GM13976 (cell line): Measurements from ENCODE around the gene FOXB1.

Experiments used
- DNase-seq: peaks from one replicate; pipeline ENCODE4 v3.0.0; 2012; ENCODE audit warnings: low spot score
- in situ Hi-C: fragments of 300-500 bp; cut with MboI; formaldehyde crosslinking; loops from one replicate; pipeline ENCODE4 v1.12.0; 2022; ENCODE audit warnings: low sequenced_read_pairs, mixed read lengths, inconsistent platforms; ENCODE audit not compliant: unreplicated experiment
- TF ChIP-seq, protein P1 (sequence below): IDR thresholded peaks from 2 replicates; pipeline ENCODE4 v1.5.1; 2012; ENCODE audit warnings: borderline replicate concordance, mild to moderate bottlenecking; ENCODE audit not compliant: insufficient read depth; ENCODE audit errors: extremely low read depth, missing control alignments, control extremely low read depth

The FOXB1 gene

GRCh38 chr15:60001610-60002527 is 2.2 kb upstream of the FOXB1 start:
- in situ Hi-C loops: no loop called here
- TF ChIP-seq, protein P1, sequence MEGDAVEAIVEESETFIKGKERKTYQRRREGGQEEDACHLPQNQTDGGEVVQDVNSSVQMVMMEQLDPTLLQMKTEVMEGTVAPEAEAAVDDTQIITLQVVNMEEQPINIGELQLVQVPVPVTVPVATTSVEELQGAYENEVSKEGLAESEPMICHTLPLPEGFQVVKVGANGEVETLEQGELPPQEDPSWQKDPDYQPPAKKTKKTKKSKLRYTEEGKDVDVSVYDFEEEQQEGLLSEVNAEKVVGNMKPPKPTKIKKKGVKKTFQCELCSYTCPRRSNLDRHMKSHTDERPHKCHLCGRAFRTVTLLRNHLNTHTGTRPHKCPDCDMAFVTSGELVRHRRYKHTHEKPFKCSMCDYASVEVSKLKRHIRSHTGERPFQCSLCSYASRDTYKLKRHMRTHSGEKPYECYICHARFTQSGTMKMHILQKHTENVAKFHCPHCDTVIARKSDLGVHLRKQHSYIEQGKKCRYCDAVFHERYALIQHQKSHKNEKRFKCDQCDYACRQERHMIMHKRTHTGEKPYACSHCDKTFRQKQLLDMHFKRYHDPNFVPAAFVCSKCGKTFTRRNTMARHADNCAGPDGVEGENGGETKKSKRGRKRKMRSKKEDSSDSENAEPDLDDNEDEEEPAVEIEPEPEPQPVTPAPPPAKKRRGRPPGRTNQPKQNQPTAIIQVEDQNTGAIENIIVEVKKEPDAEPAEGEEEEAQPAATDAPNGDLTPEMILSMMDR: no peak
- peak; percentile 15 for DNase-seq

DNA sequence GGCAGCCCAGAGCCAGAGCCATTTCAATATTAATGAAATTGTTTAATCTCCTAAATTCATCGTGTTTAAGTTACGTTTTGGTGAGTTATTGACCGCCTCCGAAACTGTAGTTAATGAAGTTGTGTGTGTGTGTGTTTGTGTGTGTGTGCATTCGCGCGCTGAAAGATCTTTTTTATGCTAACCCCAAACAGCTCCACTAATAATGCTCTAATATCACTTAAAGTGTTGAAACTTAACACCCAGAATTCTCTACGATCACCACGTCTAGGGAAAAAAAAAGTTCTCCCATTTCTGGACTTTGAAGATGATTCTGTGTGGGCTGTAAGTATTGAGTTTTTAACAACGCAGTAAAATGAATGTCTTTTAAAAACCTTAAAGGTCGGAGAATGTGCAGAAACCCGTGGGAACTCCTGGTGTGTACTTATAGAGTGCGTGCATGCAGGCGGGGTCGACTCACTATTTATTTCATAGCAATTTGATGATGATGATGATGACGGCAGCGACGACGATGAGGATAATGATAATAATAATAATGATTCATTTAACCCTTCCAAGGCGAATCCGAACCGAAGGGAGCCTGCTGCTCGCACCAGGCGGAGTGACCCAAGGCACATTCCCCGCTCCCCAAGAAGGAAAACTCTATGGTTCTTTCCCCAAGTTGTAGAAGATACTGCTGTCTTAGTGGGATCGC is 1.4 kb upstream of the FOXB1 start:
- peak; percentile 17 for DNase-seq
- in situ Hi-C loops: no loop called here
- TF ChIP-seq, protein P1: no peak

- peak; percentile 39 for DNase-seq
- in situ Hi-C loops: no loop called here
- TF ChIP-seq, protein P1: no peak
These were observed 685 bp upstream of the FOXB1 start for GRCh38 chr15:60003243-60004008.

- TF ChIP-seq, protein P1: no peak
- in situ Hi-C loops: no loop called here
- DNase-seq: no peak
These were observed 788 bp downstream of the FOXB1 start for GRCh38 chr15:60004846-60005351.

DNA sequence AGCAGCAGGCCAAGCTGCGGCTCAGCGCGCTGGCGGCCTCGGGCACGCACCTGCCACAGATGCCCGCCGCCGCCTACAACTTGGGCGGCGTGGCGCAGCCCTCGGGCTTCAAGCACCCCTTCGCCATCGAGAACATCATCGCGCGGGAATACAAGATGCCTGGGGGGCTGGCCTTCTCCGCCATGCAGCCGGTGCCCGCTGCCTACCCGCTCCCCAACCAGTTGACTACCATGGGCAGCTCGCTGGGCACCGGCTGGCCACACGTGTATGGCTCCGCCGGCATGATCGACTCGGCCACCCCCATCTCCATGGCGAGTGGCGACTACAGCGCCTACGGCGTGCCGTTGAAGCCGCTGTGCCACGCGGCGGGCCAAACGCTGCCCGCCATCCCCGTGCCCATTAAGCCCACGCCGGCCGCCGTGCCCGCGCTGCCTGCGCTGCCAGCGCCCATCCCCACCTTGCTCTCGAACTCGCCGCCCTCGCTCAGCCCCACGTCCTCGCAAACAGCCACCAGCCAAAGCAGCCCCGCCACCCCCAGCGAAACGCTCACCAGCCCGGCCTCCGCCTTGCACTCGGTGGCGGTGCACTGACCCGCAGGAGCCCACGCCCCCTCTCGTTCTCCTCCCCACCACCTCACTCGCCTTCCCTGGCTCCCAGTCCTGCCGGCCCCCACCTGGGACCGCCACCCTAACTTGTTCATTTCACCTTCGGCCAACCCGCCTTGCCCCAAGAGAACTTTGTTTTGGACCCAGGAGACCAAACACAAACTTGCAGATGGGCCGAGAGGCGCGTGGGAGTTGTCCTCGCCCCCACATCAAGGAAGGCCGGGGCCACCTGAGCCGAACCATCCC is 1.5 kb downstream of the FOXB1 start:
- peak; percentile 36 for DNase-seq
- TF ChIP-seq, protein P1: no peak
- in situ Hi-C loops: no loop called here
